ENCODE results near the gene SETMAR.

DNA sequence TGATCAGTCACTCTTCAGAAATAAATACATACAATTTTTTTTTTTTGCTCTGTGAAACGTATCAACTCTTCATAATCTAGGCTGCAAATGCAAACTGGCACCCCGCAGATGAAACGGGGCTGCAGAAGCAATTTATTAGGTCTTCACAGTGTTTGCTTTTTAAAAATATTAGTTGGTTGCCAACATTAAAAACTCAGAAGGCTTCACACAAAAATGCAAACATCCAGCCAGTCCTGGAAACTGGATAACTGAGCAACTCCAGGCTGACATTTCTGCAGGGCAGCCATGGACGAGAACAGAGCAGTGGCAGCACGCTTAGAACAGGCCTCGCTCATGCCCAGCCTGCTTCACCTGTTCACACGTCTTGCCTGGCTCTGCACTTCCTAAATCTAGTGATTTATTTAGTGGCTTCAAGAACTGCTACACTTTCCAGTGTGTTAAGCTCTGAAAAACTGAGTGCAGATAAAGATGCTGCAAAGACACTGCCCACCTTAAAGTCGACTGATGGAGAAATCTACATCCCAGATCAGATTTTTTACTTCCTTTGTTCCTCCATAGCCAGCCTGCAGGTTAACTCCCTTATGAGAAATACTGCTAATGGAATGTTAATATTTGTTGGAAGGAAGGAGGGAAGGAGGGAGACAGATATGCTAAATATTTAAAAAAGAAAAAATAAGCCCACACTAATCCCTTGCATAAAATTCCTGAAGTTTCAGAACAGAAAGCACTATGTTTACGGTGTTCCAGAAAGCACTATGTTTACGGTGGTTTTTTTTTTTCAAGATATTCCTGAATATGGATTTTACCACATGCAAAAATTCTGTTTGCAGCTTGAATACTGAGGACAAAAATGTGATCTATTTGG is 53.6 kb downstream of the SETMAR start:
- no peak for TF ChIP-seq POLR2A (IDR thresholded peaks at IDR 0.05; ENCODE audit: low read depth, low read length)
- no peak for TF ChIP-seq POLR2AphosphoS5 (IDR thresholded peaks at IDR 0.05; ENCODE audit: low read depth, low read length)
- TF ChIP-seq TAF1 (IDR thresholded peaks at IDR 0.05; ENCODE audit: low read depth, low read length), result no peak
- no peak for TF ChIP-seq POU2F2 (IDR thresholded peaks at IDR 0.05; ENCODE audit: low read depth, low read length)
- no peak for TF ChIP-seq PAX5 (IDR thresholded peaks at IDR 0.05; ENCODE audit: insufficient read depth, low read length, severe bottlenecking)
- TF ChIP-seq SPI1 (IDR thresholded peaks at IDR 0.05; ENCODE audit: low read depth, low read length), result no peak
